HG03196 (cell line): ENCODE measurements around the gene MILR1.
"Not testable (repeated sequence)": the region's sequence is repeated elsewhere in the genome, so short reads cannot be mapped to it uniquely, and the experiment has no call there.

Experiments
- ATAC-seq: cut with Tn5 transposase; IDR thresholded peaks from one replicate; pipeline ENCODE4 v1.9.1; 2021; ENCODE audit not compliant: unreplicated experiment

MILR1 gene

DNA sequence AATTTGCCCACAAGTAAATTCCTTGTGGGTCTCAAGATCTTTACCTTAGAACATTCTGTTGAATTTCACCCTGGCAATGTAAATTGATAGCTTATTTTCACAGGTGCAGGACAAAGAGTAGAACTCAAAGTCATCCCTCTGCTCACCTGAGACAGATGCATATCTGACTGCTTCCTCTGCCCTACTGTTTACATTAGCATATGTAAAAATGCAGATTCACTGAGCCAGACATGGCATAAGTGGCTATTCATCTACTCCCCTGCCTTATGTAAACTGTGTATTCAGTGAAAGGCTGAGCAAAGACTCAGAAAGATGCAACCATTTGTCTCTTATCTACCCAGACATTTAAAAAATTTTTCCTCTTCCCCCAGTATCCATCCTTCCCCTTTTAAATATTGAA is 22.3 kb upstream of the MILR1 start:
- no peak for ATAC-seq

GRCh38 chr17:64428406-64428805 is 20.5 kb upstream of the MILR1 start:
- no peak for ATAC-seq

- ATAC-seq = not testable (repeated sequence)
These were observed 18.9 kb upstream of the MILR1 start for GRCh38 chr17:64430036-64430435.

- no peak for ATAC-seq
These were observed 17.4 kb upstream of the MILR1 start for GRCh38 chr17:64431534-64431933.

DNA sequence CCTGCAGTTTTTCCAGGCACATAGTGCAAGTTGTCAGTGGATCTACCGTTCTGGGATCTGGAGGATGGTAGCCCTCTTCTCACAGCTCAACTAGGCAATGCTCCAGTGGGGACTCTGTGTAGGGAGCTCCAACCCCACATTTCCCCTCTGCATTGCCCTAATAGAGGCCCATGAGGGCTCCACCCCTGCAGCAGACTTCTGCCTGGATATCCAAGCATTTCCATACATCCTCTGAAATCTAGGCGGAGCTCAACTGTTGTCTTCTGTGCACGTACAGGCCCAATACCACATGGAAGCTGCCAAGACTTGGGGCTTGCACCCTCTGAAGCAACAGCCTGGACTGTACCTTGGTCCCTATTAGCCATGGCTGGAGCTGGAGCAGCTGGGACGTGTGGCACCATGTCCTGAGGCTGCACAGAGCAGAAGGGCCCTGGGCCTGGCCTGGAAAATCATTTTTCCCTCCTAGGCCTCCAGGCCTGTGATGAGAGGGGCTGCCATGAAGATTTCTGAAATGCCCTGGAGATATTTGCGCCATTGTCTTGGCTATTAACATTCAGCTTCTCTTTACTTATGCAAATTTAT is 10.9 kb upstream of the MILR1 start:
- ATAC-seq = no peak

DNA sequence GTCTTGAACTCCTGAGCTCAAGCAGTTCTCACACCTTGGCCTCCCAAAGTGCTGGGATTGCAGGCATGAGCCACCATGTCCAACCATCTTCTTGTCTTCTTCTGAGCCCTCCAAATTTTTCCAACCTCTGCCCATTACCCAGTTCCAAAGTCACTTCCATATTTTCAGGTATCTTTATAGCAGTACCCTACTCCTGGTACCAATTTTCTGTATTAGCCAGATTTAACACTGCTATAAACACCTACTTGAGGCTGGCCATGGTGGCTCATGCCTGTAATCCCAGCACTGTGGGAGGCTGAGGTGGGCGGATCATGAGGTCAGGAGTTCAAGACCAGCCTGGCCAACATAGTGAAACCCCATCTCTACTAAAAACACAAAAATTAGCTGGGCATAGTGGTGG is 9.4 kb upstream of the MILR1 start:
- ATAC-seq = not testable (repeated sequence)

GRCh38 chr17:64439956-64440355 is 9.0 kb upstream of the MILR1 start:
- ATAC-seq = no peak

GRCh38 chr17:64441772-64442540 is 7.0 kb upstream of the MILR1 start:
- no peak for ATAC-seq

DNA sequence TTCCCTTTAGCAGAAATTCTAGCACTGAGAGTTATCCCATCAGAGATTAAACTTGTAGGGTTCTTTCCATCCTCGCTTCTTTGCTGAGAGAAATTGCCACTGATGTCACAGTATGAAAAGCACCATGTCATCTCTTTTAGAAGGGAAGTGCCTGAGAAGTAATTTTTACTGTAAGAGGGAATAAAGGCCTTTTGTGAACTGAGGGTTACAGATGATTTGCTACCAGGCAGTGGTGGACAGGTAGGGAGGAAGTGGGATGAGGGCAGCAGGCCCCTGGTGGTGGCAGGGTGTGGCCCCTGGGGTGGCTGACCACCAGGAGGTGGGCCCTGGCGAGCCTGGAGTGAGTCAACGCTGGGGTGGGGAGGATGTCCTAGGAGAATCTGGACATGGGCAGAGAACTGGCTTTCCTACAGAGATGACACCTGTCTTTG is 6.4 kb upstream of the MILR1 start:
- no peak for ATAC-seq

DNA sequence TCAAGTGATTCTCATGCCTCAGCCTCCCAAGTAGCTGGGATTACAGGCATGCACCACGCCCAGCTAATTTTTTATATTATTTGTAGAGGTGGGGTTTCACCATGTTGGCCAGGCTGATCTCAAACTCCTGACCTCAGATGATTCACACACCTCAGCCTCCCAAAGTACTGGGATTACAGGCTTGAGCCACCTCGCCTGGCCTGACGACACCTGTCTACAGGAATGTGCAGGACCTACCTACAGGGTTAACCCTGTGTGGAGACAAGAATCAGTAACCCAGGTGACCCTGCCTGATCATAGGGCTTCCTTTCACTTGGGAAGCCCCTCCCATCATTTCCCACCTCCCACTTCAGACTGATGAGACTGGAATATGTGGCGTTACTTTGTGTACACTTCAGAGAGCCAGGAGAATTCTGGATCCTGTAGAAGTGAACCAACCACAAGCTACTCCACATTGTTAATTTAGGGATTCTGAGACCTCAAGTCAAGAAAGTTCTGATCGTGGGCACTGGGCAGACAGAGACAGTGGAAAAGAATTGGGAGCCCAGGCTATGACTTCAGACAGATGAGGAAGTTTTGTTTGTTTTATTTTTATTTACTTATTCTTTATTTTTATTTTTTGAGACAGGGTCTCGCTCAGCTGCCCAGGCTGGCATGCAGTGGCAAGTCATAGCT is 5.7 kb upstream of the MILR1 start:
- no peak for ATAC-seq

DNA sequence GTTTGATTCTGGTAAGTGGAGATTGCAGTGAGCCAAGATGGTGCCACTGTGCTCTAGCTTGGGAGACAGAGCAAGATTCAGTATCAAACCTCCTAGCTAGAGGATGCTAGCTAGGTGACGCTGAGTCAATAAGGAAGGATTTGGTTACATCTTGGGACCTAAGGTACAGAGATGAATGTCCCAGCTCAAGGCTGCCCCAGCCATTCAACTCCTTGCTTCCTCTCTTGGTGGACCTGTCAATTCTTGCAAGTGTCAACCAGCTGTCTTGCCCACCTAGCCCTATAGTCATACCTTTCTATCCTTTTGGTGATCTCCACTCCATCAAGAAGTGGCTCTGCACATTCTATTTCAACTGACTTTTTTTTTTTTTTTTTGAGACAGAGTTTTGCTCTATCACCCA is 1.4 kb upstream of the MILR1 start:
- ATAC-seq = no peak

DNA sequence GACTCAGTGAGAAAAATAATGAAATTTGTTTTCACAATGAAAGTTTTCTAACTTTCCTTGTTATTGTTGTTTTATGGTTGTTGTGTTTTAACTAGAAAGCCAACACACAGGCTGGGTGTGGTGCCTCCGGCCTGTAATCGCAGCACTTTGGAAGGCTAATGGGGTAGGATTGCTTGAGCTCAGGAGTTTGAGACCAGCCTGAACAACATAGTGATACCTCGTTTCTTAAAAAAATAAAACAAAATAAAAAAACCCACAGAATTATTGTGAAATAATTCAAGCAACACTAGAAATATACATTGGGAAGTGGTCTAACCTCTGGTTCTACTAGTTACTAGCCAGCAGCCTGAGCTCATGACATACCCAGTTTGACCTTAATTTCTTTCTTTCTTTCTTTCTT is 630 bp downstream of the MILR1 start:
- no peak for ATAC-seq

GRCh38 chr17:64455993-64456885 is 7.3 kb downstream of the MILR1 start:
- no peak for ATAC-seq

DNA sequence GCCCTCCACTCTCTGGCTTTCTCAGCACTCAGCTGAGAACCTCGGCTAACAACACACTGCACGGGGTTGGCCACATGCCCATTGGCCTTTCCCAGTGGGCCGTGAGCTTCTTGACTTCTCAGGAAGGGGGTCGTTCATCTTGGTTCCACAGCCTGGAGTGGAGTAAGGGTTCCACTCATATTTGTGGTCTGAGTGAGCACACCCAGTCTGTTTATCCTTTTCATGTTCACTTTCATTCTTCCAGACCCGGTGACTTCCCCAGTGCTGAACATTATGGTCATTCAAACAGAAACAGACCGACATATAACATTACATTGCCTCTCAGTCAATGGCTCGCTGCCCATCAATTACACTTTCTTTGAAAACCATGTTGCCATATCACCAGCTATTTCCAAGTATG is 8.2 kb downstream of the MILR1 start:
- ATAC-seq = no peak

DNA sequence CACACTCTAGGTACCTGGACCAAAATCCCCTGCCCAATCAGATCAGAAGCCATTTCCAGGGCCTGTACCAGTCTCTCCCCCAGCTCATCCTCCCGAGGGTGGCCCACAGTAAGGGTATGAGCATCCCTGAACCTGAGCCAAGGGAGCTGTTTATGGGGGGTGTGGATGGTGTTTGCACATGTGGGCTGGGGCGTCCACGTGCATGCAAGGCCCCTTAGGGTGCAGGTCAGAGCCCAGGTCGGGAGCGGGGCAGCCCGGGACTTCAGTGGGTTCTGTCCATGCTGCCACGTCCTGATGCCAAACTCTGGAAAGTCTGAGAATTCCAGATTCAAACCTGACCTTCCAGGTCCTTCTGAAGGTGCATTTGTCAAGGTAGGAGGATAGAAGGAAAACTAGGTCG is 9.8 kb downstream of the MILR1 start:
- no peak for ATAC-seq

DNA sequence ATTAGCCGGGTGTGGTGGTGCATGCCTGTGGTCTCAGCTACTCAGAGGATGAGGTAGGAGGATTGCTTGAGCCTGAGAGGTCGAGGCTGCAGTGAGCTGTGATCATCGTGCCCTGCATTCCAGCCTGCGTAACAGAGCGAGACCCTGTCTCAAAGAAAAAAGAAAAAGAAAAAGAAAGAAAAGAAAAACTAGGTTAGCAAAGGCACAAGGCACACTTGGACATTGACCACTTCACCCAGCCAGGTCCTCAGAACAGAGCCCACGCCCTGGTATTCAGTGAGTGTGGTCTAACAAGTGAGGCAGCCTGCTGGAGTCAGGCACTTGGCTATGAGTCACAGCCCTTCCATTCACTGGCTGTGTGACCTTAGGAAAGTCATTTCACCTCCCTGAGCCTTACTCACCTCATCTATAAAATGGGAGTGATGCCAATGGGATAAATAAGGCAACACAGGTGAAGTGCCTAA is 10.4 kb downstream of the MILR1 start:
- no peak for ATAC-seq

DNA sequence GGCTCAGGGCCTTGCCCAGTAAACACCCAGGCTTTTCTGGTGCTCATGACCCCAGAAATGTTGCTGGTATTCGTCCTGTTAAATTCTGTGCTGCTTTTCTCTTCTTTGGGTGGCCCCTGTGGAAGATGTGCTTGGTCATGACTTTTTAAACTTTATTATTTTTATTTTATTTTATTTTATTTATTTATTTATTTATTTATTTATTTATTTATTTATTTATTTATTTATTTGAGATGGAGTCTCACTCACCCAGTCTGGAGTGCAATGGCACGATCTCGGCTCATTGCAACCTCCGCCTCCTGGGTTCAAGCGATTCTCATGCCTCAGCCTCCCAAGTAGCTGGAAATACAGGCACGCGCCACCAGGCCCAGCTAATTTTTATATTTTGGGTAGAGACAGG is 10.9 kb downstream of the MILR1 start:
- not testable (repeated sequence) for ATAC-seq

DNA sequence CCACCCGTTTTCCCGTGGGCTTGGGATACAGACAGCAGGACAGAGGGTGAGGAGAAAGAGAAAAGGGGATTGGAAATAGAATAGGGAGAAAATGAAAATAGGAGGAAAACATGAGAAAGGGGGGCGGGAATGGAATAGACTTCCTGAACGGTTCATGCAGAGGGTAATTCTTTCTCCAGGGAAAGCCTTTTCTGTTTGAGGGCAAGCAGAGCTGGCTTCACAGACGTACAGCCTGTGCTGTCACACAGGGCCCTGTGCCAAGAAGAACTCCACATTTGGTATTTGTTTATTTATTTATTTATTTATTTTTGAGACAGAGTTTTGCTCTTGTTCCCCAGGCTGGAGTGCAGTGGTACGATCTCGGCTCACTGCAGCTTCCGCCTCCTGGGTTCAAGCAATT is 12.0 kb downstream of the MILR1 start:
- ATAC-seq = no peak

DNA sequence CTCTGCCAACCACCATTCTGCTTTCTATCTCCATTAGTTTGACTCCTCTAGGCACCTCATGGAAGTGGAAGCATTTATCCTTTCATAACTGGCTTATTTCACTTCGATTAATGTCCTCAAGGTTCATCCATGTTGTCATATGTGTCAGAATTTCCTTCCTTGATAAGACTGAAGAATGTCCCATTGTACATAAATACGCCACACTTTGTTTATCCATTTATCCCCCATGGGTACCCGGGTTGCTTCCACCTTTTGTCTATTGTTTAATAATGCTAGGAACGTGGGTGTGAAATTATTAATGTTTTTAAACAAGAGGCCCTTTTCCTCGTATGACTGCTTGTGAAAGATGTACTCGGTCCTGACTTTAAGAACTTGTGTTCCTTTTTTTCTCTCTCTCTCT is 12.9 kb downstream of the MILR1 start:
- ATAC-seq = no peak

DNA sequence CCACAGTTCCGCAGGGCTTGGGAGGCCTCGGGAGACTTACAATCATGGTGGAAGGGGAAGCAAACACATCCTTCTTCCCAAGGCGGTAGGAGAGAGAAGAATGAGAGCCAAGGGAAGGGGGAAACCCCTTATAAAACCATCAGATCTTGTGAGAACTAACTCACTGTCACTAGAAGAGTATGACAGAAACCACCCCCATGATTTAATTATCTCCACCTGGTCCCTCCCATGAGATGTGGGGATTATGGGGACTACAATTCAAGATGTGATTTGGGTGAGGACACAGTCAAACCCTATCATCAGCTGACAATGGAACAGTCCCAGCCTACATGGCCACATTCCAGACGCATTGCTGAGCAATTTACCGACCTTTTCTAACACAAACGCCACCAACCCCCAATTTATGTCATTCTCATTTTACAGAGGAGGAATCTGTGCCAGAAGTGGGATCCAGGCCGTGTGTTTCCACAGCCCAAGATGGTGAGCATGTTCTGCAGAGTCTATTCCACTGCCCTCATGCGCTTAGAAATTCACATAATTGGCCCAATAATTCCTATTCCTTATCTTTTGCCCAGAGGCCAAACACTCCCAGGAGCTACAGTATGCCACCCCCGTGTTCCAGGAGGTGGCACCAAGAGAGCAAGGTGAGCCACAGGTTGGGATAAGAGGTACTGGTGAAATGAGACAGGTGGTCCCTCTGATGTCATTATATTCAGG is 17.3 kb downstream of the MILR1 start:
- no peak for ATAC-seq

DNA sequence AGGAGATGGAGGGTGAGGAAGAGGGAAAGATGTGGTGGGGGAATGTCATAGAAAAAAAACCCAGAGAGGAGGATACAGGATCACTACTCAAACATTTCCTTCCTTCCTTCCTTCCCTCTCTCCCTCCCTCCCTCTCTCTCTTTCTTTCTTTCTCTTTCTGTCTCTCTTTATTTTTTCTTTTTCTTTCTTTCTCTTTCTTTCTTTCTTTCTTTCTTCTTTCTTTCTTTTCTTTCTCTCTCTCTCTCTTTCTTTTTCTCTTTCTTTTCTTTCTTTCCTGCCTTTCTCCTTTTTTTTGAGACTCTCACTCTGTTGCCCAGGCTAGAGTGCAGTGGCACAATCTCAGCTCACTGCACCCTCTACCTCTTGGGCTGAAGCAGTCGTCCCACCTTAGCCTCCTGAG is 17.9 kb downstream of the MILR1 start:
- ATAC-seq = not testable (repeated sequence)
